NCI-H187 (cell line): Measurements from ENCODE around the gene RASAL2.
"Not testable (repeated sequence)": the region's sequence is repeated elsewhere in the genome, so short reads cannot be mapped to it uniquely, and the experiment has no call there.

Source experiments
- DNase-seq, 2 experiments: peaks; one replicate each; lab custom pipeline; 2025; lab: John Stamatoyannopoulos, UW

The RASAL2 gene

DNA sequence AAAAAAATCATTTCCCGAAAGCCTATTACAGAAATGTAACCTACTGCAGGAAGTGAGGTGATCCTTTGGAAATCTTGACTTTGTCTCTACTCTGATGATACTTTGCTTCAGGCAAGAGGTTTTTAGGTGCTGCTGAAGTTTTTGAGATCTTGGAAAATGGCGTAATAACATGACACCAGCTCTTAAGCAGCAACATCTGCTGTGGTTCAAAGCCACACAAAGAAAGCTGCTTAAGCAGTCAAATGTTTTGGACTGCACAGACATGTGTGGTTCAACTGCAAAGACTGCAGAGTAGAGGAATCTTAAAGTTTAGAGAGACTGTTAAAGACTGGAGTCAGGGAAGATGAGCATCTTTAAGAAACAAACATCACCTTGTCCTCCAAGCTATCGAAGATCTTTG is 139.0 kb downstream of the RASAL2 start:
- no peak for DNase-seq

DNA sequence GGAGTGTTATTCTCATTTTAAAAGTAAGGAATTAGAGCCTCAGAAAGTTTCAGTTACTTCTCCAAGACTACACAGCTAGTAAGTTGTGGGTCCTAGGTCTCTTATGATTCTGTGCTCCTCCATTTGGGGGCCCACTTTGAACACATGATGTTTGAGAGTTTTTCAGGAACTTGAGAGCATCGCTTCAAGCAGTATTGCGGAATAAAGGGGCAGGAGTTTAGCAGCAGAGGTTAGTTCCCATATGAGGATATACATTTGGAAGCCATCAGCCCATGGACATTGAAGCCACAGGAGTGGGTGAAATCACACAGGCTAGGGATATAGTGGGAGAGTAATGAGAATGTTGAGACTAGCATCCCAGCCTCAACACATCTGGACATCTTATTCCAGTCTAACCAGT is 143.2 kb downstream of the RASAL2 start:
- DNase-seq, result no peak

DNA sequence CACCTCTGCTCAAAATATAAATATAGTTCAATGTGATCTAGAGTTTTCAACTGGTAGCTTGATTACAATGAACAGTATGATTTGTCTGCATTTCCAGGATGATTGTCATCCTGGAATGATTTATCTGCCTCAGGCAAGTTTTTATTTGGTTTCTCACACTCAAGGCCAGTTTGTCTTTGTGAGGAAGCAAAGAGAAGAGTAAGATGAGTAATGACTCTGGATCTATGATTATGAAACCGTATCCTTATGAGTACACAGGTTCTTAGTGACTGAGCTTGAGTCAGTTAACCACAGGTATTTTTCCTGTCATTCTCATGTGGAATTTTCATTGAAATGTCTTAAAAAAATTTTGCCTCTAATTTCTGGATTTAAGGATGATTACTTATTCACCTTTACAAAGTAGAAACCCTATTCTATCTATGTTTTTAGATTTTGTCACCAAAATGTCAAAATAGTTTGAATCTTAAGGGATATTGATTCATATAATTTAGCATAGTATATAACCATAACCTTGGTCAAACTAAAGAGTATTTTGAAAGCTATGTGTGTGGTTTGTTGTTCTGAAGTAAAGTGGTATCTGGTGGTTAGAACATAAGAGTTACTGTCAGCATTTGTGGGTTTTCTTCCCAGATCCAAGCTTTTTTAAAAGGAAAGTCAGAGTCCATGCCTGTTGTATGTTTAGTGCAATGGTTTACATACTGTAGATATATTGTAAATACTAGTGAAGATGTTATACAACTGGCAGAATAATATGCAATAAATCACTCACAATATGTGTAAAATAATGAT is 145.0 kb downstream of the RASAL2 start:
- DNase-seq, result no peak

DNA sequence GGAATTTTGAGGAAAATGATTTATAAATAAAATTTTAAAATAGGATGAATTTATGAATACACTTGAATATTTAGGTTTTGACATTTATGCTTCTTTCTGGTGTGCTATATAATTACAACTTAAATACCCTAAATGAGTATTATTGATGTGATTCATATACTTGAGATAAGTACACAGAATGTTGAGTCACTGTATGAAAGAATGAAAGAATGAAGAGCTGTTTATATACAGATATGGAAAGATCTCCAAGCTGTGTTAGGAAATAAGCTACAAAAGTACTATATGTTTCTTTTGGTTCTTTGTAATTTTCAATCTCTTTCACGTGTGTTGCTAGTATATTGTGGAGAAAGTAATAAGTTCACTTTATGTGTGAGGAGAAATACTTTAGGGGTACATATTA is 147.2 kb downstream of the RASAL2 start:
- DNase-seq, result no peak

DNA sequence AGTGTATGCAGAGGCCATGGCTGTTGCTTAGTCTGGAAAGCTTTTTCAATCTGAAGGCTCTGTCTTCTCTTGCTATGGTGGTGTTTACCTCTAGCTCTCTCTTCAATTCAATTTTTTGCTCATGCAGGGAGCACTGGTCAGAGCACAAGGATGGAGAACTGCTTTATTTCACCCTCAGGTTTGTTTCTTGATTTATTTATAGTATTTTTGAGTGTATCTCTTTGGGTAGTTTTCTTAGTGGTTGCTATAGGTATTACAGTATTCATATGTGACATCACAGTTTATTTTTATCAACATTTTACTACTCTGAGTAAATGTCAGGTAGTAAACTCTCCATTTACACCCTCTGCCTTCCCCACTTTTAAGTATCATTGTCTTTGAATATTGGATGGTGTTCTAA is 147.9 kb downstream of the RASAL2 start:
- no peak for DNase-seq

DNA sequence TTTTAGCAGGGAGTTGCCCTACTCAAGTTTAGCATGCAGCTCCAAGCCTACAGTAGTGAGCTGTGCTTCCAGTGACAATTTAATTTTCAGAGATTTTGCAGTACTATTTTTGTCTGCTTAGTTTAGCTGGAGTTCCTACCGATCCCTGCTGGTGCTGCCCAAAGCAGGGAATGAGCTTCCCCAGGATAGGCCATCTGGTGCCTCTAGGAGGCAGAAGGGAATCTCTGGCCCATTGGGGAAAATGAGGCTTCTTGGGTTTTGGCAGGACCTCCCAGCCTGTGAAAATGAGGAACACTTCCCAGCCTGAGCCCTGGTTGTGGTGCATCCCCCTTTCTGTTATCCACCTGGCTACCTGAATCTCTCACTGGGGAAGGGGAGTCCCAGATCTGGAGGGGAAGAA is 149.2 kb downstream of the RASAL2 start:
- no peak for DNase-seq

DNA sequence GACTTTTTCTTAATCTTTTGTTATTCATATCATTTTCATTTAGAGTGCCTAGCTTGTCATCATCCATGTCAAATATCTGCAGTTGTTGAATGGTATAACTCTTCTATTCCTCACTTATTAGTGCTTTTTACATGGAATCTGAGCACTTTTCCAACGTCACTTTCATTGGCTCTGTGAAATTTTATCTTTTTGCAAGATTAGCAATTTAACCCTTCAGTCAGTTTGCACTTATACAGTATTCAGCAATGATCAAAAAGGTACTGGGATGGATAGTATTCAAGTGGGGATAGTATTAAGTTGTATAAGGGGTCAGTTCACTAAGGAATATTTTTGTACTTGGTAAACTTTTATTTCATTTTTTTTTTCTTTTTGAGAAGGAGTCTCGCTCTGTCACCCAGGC is 150.0 kb downstream of the RASAL2 start:
- DNase-seq, result no peak

DNA sequence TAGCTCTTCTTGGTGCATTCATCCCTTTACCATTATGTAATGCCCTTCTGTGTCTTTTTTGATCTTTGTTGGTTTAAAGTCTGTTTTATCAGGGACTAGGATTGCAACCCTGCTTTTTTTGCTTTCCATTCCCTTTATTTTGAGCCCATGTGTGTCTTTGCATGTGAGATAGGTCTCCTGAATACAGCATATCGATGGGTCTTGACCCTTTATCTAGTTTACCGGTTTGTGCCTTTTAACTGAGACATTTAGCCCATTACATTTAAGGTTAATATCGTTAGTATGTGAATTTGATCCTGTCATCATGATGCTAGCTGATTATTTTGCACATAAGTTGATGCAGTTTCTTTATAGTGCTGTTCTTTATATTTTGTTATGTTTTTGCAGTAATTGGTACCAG is 154.4 kb downstream of the RASAL2 start:
- not testable (repeated sequence) for DNase-seq

DNA sequence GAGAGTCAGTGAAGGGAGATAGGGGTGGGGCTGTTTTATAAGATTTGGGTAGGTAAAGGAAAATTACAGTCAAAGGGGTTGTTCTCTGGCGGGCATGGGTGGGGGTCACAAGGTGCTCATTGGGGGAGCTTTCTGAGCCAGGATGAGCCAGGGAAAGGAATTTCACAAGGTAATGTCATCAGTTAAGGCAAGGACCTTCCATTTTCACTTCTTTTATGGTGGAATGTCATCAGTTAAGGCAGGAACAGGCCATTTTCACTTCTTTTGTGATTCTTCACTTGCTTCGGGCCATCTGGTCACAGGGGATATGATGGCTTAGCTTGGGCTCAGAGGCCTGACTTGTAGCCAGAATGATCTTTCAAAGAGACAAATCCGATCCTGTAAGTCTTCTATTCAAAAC is 159.7 kb downstream of the RASAL2 start:
- DNase-seq, result not testable (repeated sequence)

DNA sequence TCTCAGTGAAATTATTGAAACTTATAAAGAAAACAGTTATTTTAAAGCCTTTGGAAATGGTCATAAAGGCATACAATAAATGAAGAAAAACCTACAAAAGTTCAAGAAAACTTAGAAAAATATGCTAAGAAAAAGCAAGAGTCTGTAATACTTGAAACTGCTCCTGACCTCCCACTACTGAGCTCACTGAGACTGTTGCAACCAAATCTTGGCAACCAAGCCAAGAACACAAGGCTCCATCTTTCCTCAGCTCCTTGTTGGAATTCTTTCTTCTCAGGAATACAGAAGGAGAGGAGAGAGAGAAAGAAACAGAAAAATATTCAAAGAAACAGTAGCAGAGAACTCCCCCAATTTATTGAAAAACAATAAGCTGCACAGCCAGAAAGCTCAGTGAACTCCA is 160.5 kb downstream of the RASAL2 start:
- DNase-seq, result no peak

DNA sequence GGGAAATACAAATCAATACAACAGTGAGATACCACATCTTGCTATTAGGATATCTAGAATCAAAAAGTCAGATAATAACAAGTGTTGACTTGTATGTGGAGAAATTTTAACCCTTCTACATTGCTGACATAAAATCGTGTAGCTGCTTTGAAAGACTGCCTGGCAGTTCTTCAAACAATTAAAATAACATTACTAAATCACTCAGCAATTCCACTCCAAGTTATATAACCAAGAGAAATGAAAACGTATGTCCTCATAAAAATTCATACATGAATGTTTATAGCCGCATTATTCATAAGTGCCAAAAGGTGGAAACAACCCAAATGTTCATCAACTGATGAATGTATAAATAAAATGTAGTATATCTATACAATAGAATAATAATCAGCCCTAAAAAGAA is 164.6 kb downstream of the RASAL2 start:
- DNase-seq, result no peak

DNA sequence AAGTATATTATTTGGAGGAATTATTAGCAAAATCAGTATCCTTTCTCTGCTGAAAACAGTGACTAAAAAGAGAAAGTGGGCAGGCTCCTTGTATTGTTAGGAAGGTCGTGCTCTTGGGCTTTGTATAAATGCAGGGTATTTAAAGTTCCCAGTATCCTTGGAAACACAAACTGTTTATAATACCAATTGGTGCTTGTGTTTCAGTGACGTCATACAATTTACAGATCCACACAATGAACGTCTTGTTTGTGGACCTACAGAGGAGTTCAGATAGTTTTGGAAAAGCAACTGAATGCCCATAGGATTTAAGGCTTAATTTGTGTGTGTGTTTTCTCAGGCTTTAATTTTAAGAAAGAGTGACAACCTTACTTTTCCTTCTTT is 168.2 kb downstream of the RASAL2 start:
- DNase-seq, result no peak

DNA sequence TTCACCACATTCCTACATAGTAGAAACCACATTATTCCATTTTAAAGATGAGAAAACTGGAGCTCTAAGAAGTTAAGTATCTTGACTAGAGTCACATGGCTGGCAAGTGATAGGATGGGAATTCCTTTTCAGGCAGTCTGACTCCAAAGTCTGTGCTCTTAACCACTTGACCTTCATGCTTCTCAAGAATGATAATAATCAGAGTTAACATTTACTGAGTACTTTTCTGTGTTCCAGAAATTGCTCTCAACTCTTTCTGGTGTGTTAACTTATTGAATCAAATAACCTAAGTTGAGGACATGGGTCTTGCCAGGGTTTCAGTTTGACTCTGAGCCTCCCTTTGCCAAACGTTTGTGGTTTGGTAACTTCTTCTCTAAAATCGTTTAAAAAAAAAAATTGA is 169.4 kb downstream of the RASAL2 start:
- no peak for DNase-seq

DNA sequence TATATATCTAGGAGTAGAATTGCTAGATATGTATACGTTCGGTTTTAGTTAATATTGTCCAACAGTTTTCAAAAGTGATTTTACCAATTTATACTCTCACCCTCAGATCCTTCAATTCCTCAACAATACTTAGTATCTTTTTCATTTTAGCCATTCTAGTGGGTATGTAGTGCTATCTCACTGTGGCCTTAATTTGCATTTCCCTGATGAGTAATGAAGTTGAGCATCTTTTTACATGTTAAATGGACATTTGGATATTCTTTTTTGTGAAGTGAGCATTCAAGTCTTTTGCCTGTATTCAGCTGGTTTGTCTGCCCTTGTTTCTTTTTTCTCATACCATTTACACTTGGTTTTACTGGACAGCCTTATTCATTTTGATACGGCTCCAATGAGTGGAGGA is 172.2 kb downstream of the RASAL2 start:
- DNase-seq, result no peak

DNA sequence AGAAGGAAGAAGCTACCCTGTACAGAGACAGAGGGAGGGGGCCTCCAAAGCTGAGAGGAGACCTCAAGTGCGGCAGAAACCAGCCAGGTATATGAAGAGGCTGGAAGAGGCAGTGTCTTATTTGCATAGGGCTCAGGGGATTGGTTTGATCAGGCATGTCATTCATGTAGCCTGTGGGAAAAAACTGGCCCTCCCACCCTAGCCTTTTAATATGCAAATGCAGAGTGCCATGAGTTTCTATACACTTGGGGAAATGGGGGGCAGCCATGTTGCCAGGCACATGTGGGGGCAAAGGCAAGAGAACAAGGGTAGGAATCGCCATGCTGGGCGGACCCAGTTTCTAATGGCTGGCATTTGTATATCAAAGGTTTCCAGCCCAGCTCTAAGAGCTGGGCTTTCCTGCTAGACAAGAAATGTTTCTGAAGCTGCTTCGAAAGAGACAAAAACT is 172.7 kb downstream of the RASAL2 start:
- DNase-seq, result no peak

DNA sequence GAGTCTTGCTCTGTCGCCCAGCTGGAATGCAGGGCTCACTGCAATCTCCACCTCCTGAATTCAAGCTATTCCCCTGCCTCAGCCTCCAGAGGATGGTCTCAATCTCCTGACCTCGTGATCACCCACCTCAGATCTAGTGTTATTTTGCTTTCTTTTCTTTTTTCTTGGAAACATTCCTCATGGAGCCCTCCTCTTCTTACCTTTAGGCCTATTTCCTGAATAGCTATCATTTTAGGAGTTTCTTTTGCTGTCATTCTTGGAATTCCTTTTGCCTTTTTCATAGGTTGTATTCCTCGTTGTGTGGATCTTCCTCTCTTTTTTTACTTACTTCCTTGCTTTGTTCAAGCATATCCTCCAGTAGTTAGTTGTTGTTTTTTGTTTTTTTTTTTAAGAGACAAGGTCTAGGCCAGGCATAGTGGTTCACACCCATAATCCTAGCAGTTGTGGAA is 173.8 kb downstream of the RASAL2 start:
- no peak for DNase-seq

DNA sequence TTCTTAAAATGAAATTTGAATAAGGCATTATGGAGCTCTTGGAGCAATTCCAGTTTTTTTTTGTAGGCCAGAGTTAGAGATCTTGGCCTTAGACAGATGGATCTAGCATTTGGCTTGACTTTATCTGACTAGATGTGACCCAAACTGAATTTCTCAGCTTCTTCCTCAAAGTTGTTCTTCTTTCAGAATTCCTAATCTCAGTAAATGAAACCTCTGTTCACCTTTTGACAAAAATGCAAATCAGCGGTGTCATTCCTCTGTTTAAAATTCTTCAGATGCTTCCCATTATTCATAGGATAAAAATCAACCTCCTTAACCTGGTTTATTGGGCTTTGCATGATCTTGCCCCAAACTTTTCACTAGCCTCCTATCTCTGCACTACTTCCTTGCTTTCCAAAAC is 177.6 kb downstream of the RASAL2 start:
- DNase-seq, result no peak

DNA sequence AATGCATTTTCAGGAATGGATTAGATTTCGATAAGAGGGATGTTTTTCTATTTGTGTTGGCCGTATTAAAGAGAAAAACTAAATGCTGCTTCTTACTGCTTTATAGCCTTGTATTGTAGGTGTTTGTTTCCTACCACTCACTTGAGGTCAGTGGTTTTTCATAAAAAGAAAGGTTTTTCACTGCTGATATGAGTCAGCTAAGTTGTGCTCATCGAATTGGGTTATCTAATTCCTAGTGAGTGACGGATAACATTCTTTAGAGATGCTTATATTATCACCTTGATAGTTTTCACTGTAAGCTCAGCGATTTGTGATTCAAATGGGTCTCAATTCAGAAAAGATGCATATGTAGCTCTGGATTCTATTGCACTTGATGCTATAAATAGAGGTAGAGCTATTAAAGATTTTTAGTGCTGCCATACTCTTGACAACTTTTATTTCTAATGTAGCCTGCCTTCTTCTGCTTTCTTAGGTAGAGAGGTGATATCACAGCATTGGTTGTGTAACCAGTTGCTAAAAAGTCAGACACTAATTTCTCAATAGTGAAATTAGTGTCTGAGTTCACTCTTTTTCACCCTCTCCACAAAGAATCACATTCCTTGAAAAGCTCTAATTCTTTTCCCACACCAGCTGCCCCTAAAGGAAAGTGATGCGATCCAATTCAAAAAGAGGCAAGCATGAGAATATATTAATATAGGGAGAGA is 180.0 kb downstream of the RASAL2 start:
- no peak for DNase-seq

DNA sequence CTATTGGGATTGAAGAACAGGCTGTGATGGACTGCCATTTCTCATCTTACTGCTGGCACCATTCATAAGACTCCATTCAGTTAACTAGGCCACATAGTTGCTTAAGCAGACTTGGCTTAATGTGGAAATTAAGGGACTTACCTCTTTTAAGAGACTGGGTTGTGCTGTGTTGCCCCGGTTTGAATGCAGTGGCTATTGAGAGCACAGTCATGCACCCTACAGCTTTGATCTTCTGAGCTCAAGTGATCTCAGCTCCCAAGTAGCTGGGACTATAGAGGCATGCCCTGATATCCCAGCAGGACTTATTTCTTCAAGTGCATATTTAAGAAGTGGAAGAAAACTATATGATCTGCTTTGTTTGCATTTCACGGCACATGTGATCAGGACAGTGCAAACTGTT is 181.1 kb downstream of the RASAL2 start:
- no peak for DNase-seq

DNA sequence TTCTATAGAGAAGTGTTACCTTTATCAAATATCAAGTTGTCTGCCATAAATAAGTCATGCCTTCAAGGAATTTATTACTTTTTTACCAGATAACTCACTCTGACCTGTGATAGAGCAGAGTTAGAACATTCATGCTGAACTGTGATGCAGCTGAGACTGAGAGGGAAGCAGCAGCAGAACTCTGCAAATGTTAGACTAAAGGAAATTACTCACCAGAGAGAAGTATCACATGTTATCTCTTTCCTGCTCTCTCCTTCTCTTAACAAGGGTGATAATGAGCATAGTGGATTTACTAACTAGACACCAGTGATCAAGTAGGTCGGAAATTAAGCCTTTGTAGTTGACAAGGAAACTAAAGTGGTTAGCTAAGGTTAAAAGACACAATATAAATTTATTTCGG is 181.6 kb downstream of the RASAL2 start:
- no peak for DNase-seq

DNA sequence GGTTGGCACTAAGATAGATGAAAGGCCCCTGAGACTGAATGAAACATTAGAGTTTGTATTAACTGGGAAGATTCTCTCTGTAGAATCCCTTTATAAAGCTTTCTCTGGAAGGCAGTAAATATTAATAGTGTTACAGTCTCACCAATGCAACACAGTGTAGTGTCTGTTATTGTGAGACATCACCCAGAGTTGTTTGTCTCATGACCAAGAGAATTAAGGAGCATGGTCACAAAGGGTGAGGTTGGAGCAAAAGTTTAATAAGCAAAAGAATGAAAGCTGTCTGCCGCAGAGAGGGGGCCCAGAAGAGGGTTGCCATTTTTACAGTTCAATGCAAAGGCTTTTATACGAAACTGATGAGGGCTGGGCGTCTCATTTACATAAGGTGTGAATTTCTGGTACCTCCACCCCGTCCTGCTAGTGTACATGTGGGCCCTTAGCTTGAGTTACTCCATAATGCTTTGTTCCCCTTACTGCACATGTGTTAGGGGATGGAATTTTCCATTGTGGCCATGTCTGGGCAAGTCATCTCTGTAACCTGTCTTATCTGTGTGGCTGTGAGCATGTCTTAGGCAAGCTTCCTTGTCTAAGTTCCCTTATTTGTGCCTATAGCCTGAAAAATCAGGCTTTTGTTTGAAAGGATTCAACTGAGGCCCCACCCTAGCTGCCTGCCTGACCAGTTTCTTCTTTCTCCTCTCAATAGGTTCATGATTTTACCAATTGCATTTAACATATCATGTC is 184.1 kb downstream of the RASAL2 start:
- DNase-seq, result no peak

DNA sequence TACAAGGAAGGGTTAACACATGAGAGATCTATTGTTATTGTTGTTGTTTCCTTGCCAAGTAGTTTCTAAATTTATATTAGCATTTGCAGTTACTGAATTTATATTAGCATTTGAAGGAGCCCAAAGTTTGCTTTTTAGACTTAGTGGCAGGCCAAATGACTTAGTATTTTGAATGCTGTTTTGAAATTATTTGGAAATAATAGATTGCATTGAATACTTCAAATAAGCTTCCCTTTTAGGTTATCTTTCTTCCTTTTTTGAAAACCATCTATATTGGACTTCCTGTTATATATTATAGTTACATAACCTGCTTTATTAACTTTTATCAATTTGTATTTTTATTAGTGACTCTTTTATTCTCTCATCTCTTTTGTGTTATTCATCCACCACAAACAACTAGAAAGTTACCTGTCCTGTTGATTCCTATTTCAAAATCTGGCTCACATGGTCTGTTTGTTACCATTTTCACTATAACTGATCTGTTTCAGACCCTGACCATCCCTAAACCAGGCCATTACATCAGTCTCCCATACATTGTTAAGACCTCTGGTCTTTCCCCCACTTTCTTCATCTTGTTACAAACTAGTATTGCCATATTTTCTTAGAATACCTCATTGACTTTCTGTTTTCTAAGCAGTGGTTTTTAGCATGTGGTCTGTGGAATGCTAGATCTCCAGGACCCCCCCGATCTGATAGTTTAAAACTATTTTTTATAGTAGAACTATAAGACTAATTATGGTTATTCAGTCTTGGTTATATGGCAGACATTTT is 185.2 kb downstream of the RASAL2 start:
- no peak for DNase-seq
